H1 (cell line): Measurements from ENCODE around the gene PTPRE.

Experiments
- CTCF ChIP-seq, 3 experiments: IDR thresholded peaks; 1 replicate in 2 of 3; 2 replicates in 1 of 3; pipeline versions ENCODE4 v1.5.1 to v1.6.1; 2011; ENCODE audit warnings: low read length in 3 of 3, mild to moderate bottlenecking in 3 of 3, inconsistent platforms in 2 of 3, low read depth in 1 of 3, moderate library complexity in 1 of 3; ENCODE audit not compliant: insufficient read depth in 1 of 3; ENCODE audit errors: control extremely low read depth in 1 of 3
- RNF2 ChIP-seq: fragments of 200-900, 300-1000 bp; sonication (generic); IDR thresholded peaks from 2 replicates; pipeline ENCODE4 v1.7.1; 2016; ENCODE audit warnings: borderline replicate concordance, low read depth, mild to moderate bottlenecking, antibody characterized with exemption, low read length; ENCODE audit not compliant: poor library complexity, severe bottlenecking; ENCODE audit errors: missing control alignments
- SIRT6 ChIP-seq: IDR thresholded peaks from one replicate; pipeline ENCODE4 v1.7.1; 2012; ENCODE audit warnings: low read length, inconsistent platforms
- SP1 ChIP-seq: IDR thresholded peaks from 2 replicates; pipeline ENCODE4 v1.6.1; 2011; ENCODE audit warnings: low read depth, low read length
- YY1 ChIP-seq: IDR thresholded peaks from 2 replicates; pipeline ENCODE4 v1.6.1; 2011; ENCODE audit warnings: low read depth, mild to moderate bottlenecking, low read length

GRCh38 chr10:128064970-128065580 is 158.2 kb downstream of the PTPRE start:
- TF ChIP-seq CTCF (IDR thresholded peaks at IDR 0.05; ENCODE audit: control extremely low read depth in 1 of 3, insufficient read depth in 1 of 3, low read depth in 1 of 3, low read length in 3 of 3) (no peak), YY1 (no peak), RNF2 (no peak), SIRT6 (no peak), SP1 (no peak)
